ENCODE measurements around the gene SLC41A3.

- TF ChIP-seq POLR2A (IDR thresholded peaks at IDR 0.05) (no peak), EP300 (IDR thresholded peaks at IDR 0.05) (no peak), CTCF (IDR thresholded peaks at IDR 0.05) (no peak)
Observed at GRCh38 chr3:126125341-126125740, 41.4 kb upstream of the SLC41A3 start.
